TTC549 (cell line): ENCODE data around the gene LFNG.
"Not testable (repeated sequence)": the region's sequence is repeated elsewhere in the genome, so short reads cannot be mapped to it uniquely, and the experiment has no call there.

Source experiments
- FAIRE-seq: peaks from 2 replicates; lab custom pipeline; 2012; peaks lifted over from hg19 to GRCh38; lab: Jason Lieb, UNC

LFNG gene

DNA sequence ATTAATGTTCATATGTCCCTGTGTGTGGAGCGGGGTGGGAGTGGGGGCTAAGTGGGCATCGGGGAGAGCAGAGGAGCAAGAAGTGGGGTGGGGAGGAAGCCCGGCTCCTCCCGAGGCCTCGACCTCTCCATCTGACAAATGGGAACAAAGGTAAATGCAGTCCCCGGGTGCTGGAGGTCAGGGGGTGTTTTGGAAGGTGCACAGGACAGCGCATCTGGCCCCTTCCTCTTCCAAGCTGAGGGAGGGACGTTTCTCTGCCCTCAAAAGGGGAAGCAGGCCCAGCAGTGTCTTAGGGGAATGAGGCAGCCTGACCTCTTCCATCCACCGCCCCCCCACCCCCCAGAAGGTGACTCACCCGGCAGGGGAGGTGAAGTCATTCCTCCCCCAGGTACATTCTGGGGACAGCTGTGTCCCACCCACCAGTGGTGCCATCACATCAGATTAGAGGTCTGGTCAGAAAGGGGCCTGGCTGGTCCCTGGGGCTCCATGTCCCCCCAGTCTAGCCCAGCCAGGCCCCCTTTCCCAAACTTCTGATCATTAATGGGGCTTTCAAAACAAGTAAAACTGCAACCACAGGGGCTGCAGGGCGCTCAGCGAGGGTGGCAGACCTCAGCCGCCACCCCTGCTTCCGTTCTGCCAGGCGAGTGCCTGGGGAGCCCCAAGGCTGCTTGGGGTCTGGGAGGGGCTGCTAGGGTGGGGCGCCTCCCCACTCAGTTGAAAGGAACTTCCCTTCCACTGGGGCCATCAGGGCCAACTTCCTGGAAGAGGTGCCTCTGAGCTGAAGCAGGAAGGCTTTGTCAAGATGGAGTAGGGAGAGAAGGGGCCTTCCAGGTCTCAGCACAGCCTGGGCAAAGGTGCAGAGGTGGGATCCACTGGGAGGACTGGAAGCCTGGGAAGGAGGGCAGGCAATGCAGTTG, 10.8 kb downstream of the LFNG start:
- no peak for FAIRE-seq

DNA sequence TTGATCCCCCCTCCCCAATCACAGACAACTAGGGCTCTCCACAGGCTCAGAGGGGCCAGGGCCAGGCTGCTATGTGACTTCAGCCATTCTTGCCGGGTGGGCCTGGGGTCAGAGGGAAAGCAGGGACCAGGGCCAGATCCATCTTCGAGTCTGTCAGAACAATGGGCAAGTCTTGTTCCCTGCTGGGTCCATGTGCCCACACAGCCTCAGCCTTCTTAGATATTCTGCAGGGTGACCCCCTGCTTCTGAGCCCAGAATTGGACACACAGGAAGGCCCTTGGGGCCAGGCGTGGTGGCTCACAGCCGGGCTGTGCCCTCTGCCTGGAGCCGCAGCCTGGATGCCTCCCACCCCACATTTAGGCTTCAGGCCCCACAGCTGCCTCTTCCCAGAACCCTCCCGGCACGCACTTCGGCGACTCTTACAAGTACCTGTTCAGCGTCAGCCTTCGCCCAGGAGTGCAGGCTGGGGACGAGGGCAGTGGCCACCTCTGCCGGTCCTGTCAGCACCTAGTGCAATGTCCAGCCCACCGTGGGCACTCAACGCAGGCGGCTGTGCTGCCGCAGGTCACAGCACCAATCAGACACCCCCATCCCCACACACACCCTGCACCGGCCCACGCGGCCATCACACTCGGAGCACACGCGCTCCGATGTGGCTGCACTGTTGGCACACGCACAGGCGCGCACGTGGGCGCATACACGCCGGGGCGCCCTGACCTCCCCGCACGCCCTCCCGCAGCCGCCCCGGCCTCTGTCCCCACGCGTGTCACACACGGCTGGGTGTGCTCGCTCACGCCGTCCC, 11.6 kb downstream of the LFNG start:
- FAIRE-seq, result not testable (repeated sequence)

DNA sequence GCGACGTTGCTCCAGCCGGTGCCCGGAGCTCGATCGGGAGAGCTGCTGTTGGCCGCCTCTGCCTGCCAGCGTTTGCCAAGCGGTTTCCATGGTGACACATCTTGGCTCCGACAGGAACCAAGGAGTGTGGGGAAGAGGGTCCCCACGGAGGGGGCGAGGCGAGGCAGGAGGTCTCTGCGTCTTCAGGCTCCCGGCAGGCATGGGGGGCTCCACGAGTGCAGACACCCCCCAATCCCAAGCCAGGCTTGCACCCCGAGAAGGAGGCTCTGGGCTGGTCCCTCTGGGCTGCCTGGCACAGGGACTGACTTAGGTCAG, 12.2 kb downstream of the LFNG start:
- FAIRE-seq, result not testable (repeated sequence)

DNA sequence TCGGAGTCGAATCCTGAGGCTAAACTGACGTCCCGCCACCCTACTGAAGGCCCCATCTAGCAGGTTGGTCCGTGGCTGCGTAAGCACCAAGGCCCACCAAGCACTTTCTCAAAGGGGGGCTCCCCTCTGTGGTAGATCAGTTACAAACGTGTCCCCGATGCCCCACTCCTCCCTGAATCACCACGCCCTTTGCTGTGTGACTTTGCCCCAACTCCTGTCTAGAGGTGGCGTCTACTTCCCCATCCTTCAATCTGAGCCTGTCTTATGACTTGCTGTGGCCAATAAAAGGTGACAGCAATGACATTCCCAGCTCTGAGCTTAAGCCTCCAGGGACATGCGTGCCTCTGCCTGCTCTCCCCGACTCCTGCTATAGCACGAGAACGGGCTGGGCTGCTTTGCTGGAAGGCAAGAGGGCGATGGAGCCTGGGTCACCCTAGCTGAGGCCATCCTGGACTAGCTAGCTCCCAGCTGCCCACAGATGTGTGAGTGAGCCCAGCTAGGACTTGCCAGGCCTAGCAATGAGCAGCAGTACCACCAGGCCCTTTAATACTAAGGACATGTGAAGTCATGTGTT, 12.7 kb downstream of the LFNG start:
- not testable (repeated sequence) for FAIRE-seq

DNA sequence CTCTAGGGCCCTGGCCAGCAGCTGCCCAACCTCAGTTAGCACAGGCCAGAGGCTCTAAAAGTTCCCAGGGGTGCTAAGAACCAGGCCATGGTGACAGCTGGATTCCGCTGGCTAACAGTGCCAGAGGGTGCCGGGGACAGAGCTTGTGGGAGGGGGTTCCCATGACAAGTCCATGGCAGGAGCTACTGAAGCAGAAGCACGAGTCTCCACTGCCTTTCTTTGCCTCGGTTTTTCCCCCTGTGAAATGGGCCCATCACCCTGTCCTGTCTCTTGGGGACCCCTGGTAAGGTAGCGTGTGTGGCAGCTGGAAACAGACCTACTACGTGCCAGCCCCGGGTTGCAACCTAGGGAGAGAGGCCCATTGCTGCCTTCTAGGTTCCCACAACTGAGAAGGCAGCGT, 13.2 kb downstream of the LFNG start:
- not testable (repeated sequence) for FAIRE-seq

DNA sequence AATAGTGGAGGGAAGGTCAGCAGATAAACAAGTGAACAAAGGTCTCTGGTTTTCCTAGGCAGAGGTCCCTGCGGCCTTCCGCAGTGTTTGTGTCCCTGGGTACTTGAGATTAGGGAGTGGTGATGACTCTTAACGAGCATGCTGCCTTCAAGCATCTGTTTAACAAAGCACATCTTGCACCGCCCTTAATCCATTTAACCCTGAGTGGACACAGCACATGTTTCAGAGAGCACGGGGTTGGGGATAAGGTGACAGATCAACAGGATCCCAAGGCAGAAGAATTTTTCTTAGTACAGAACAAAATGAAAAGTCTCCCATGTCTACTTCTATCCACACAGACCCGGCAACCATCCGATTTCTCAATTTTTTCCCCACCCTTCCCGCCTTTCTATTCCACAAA, 14.0 kb downstream of the LFNG start:
- not testable (repeated sequence) for FAIRE-seq

DNA sequence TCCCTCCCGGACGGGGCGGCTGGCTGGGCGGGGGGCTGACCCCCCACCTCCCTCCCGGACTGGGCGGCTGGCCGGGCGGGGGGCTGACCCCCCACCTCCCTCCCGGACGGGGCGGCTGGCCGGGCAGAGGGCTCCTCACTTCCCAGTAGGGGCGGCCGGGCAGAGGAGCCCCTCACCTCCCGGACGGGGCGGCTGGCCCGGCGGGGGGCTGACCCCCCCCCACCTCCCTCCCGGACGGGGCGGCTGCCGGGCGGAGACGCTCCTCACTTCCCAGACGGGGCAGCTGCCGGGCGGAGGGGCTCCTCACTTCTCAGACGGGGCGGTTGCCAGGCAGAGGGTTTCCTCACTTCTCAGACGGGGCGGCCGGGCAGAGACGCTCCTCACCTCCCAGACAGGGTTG, 14.6 kb downstream of the LFNG start:
- not testable (repeated sequence) for FAIRE-seq

DNA sequence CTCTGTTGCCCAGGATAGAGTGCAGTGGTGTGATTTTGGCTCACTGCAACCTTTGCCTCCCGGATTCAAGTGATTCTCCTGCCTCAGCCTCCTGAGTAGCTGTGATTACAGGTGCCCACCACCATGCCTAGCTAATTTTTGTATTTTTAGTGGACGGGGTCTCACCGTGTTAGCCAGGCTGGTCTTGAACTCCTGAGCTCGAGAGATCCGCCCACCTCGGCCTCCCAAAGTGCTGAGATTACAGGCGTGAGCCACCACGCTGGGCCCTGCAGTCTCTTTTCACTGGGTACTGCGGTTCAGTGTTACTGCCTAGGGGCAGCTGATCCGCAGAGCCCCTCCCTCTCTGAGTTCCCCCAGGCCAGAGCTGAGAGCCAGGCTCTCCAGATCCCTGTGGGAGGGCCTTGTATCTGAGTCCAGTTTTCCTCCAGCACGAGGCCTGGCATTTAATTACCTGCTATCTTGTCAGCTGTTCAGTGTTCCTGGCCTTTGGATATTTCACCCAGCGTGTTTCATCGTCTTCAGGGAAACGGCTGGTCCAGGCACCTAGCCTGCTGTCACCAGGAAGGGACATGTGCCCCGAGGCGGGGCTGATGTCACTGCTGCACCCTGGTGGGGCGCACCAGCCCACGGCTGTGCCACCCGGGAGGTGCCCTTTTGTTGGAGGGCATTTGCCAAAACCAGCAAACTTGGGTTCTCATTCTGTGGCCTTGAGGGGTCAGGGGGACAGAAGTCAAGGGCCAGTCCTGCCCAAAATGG, 16.5 kb downstream of the LFNG start:
- not testable (repeated sequence) for FAIRE-seq

DNA sequence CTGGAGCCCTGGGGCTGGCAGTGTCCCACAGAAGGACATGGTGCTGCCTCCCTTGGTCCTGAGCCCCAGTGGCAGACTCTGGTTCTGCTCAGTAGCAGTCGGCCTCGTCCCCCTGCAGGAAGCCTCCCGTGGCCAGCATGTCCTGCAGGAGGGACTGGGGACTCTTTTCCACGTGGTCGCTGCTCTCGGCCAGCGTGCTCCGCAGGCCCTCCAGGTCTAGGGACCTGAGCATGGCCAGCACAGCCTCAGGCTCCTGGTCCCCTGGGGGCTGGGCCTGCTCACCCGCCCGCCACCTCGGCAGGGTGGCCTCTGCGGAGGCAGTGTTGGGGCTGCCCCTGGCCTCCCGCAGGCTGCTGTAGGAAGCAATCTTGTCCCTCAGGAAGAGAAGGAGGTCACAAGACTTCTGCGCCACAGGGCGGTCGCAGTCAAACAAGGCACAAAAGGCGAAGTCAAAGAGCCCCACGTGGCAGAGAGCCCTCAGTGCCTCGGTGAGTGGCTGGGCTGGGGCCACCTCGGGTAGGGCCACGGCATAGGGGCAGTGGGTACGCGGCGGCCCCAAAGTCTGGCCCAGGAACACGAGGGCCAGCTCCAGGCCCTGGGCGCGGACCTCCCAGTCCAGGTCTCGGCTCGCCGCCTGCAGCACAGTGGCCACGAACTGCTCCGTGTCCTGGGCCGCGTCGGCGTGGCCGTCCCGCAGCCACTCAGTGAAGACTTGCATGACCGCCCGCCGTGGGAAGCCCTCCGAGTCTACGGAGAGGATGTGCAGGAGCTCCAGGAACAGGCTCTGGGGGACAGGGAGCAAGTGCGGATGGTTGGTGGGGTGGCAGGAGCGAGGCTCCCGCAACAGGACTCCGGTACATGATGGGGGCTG, 18.6 kb downstream of the LFNG start:
- no peak for FAIRE-seq

DNA sequence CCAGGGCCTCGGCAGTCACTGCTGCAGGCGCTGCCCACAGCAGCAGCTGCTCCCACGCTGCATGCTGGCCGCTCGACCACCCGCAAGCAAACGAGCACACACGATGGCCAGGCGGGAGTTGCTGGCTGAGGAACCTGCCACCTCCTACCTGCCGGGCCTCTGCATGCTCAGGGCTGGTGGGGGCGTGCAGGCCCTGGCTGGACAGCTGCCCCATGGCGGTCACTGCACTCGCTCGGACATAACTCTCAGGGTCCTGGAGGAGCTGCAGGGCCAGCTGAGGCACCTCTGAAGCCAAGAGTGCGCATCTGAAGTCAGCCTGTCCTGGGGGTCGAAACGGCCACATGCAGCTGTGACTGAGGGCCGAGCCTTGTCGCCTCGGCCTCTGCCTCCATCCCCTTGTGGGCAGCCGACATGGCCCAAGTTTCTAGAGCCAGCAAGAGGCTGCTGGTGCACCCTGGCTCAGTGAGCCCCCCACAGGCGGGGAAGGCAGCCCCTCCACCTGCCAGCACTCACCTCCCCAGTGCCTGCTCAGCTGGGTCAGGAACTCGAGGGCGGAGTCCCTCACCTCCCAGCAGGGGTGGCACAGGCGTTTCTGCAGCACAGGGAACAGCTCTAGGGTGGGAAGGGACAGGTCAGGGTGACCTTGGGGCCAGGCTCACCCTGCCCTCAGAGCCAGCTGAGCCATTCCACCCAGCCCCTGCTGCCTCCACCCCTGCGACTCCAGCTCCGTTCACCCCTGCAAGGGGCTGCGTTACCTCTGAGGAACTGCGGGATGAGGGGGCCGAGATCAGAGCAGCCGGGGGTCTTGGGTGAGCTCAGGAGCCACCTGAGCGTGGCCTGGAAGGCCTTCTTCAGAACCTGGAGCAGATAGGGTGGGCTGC, 19.7 kb downstream of the LFNG start:
- FAIRE-seq, result no peak

DNA sequence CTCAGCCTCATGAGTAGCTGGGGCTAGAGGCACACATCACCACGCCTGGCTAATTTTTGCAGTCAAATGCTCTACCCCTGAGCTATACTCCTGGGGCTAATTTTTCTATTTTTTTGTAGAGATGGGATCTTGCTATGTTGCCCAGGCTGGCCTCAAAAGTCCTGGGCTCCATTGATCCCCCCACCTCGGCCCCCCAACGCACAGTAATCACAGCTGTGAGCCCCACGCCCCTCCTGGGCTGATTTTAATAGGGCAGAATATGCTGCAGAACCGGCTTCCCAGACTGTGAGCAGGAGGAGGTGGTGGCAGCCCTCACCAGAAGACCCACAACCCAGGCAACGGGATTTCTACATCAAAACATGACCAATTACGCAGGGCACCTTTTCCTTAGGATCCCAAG, 20.6 kb downstream of the LFNG start:
- no peak for FAIRE-seq

DNA sequence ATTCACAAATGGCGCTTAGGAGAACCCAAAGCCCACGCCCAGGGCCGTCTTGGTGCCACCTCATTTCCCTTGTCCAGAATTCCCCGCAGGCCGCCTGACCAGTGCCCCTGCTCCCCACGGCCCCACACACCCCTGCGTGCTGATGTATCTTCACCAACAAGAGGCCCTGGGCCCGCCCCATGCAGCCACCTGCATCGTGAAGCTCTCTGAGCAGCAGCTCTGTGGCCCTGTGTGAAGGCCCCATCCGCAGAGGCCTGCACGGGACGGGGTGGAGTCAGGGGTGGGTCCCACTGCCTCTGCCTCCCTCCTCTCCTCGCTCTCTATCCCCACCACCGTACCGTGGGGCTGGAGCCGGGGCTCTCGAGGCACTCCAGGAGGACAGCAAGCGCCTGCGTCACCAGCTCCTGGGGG, 21.1 kb downstream of the LFNG start:
- no peak for FAIRE-seq

DNA sequence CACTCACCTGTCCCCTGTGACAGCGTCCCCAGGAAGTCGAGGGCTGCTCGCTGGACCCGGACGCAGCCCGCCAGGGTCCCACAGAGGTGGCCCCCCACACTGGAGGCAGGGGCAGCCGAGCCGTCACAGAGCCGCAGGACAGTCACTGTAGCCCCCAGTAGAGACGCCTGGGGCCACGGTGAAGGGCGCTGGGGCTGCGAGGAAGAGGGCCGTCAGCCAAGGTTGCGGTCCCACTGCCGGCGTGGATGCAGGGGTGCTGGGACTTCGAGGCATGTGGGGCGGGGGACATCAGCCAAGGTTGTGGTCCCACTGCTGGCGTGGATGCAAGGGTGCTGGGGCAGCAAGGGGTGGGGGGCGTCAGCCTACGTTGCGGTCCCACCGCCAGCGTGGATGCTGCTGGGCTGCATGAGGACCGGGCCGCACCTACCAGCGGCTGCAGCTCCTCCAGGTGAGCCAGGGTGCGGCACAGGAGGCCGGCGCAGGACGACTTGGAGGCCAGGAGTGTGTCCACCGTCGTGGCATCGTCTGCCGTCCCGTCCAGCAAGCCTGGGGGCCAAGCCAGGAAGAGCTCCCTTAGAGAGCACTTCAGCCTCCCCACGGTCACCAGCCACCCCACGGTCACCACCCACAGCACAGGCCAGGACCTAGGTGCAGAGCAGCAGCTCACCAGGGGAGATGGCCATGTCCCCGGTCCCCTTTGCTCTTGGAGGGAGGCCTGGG, 21.9 kb downstream of the LFNG start:
- FAIRE-seq, result no peak

DNA sequence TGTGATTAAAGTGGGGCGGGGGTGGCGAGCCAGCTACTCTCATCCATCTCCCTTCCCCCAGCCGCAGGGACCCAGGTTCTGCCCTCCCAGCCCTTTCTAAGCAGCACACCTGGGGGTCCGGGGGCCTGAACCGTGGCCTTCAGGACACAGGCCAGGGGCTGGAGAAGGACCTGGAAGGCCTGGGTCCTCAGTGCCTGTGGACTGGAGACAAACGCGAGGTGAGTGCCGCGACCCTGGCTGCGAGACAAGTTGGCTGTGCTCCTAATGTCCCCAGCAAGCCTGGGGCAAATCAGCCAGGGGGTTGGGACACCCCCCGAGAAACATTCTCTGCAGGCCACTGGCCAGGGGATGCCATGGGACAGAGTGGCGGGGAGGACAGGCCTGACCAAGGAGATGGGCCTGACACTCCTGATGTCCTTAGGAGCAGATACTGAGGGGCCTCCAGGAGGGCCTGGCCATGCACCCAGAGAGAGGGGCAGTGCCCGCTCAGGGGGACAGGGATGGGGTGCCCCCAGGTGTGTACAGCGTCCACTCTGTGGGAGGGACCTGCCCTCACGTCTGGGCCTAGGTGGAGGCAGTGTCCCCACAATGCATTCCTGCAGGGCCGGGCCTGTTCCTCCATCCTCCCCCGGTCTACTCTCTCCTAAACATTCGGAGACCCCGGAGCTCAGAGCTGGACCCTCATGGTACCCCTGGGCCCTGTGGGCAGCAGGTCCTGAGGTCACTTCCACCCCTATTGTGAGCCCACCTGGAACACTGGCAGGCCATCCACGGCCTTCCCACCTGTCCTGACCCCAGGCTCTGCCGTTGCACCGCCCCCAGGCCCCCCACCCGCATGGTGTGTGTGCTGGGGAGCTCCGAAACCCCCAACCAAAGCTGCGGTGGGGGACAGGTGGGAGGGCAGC, 22.7 kb downstream of the LFNG start:
- FAIRE-seq, result no peak

DNA sequence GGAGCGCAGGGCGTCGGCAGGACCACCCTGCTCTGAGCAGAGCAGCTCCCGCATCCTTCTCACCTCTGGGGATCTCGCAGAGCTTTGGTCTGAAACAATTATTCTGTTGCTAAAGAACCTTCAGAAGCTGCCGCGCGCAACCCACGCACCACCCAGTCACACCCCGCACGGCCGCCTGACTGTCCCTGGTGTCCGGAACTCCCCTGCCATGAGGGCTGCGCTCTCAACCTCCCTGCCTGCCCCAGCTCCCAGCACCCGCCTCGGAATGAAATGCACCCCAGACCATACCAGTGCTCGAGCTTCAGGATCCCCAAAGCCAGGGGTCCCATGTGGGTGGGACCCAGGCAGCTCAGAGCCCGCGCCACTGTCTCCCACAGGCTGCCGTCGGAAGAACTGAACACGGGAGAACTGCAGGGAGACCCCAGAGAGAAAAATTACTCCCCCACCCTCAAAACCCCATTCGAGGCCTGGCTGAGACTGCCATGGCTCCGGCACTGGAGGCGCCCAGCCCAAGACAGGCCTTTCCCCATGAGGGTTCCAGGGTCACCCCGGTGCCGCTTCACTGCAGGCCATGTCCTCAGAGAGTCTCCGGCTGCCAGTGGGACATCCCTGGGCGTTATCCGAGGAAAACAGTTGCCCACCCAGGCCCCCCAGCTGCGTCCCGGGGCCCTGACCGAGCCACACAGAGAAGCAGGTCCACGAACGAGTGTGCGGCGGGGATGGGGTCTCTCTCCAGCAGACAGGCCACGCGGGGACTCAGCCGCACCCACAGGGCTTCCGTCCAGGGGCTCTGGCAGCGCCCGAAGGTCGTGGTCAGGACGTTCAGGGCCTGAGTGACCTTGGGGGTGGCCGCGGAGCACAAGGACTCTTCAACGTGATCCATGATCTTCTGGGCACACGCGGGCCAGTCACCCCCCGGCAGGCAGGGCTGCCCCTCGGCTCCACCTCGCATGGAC, 23.6 kb downstream of the LFNG start:
- FAIRE-seq, result no peak

DNA sequence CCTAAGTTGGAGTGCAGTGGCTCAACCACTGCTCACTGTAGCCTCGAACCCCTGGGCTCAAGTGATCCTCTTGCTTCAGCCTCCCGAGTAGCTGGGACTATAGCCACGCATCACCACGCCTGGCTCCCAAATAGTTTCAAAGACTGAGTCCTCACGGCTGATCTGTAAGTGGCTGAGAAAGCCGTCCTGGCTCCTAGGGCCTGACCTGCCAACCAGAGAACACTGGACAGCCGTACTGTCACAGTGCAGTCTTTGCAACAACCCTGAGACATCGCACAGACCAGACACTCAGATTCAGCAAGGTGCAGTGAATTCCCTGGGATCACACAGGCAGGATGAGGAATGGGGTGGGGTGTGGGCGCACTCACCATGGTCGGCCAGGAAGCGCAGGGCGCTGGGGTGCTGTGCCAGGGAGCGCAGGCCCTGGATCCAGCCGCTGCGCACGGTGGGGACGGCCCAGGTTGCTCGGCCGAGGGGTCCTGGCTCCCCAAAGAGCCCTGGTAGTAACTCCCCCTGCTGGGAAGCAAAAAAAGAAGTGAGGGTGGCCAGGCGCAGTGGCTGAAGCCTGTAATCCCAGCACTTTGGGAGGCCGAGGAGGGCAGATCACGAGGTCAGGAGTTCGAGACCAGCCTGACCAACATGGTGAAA, 25.1 kb downstream of the LFNG start:
- FAIRE-seq, result no peak
